SU-DHL-6 (cell line): ENCODE results near the gene GDI1.

ENCODE experiments used
- CTCF ChIP-seq: fragments of 200-600 bp; sonication (generic); IDR thresholded peaks from one replicate; pipeline ENCODE4 v1.5.1; 2017; ENCODE audit warnings: antibody characterized with exemption, mild to moderate bottlenecking, low read length, moderate library complexity; ENCODE audit not compliant: insufficient read depth, poor library complexity, severe bottlenecking
- EZH2phosphoT487 ChIP-seq: fragments of 200-600 bp; sonication (generic), shearing (Covaris generic); conservative IDR thresholded peaks from 2 replicates; pipeline ENCODE4 v1.6.1; 2018; ENCODE audit warnings: mild to moderate bottlenecking, antibody characterized with exemption, low read length, moderate library complexity, mixed read lengths

DNA sequence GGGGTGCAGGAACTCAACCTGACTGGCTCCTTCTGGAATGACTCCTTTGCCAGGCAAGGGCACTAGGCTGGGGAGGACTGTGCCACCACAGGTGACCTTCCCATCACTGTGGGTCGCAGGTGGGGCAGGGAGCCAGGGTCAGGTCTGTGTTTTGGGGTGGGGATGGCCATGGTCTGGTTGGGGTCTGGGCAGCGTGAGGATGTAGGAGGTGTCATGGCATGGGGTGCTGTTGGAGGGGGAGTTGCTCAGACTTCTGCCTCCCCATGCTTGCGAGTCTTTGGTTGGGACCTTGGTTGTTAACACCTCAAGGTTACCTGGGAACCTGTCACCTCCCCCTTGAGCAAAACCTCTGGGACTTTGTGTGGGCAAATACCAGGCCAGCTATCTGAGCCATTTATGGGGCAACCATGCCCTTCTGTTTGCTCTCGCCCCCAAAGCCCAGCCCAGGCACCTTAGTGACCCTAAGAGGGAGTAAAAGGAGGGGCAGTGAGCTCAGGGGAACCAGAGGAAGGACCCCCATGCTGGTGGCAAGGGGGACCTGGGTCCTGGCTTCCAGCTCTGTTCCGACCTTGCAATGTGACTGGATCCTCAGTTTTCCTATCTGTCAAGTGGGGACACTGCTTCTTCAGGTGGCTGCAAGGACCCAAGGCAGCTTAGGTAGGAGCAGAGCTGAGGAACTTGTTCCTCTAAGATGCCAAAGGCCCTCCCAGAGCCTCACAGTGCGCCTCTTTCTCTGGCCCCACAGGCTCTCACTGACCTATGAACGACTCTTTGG, 2.4 kb upstream of the GDI1 start:
- no peak for TF ChIP-seq CTCF
- no peak for TF ChIP-seq EZH2phosphoT487
